HG02981 (cell line): ENCODE measurements around the gene SLC5A2.
"Not testable (repeated sequence)": the region's sequence is repeated elsewhere in the genome, so short reads cannot be mapped to it uniquely, and the experiment has no call there.

Source experiments
- ATAC-seq: cut with Tn5 transposase; IDR thresholded peaks from one replicate; pipeline ENCODE4 v1.9.1; 2021; ENCODE audit warnings: mild to moderate bottlenecking, moderate library complexity; ENCODE audit not compliant: unreplicated experiment

Gene SLC5A2

DNA sequence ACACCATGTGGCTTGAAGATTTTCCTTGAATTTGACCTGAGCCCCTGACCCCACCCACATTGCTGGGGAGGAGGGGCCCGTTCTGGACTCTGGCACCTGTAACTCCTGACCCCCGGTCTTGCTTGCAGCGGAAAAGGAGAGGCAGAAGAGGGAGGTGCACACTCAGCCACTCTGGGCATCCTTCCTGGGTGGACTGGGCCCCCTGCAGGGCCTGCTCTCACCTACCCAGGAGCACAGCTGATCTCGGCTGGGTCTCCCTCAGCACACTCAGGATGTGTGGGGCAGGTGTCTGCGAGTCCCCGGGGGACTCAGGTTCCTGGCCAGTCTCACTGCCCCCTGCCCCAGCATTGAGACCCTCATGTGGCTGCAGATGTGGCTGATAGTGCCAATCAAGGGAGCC is 40.8 kb downstream of the SLC5A2 start:
- not testable (repeated sequence) for ATAC-seq

- ATAC-seq: no peak
These were observed 42.2 kb downstream of the SLC5A2 start for GRCh38 chr16:31525113-31525512.

GRCh38 chr16:31527734-31528274 is 44.9 kb downstream of the SLC5A2 start, which contains the start of gene AHSP:
TSS of gene AHSP (plus strand) at chr16:31527900. CDS start at chr16:31528140, 240 bp downstream.
- no peak for ATAC-seq

- ATAC-seq: no peak
These were observed 45.7 kb downstream of the SLC5A2 start for GRCh38 chr16:31528523-31529107.

DNA sequence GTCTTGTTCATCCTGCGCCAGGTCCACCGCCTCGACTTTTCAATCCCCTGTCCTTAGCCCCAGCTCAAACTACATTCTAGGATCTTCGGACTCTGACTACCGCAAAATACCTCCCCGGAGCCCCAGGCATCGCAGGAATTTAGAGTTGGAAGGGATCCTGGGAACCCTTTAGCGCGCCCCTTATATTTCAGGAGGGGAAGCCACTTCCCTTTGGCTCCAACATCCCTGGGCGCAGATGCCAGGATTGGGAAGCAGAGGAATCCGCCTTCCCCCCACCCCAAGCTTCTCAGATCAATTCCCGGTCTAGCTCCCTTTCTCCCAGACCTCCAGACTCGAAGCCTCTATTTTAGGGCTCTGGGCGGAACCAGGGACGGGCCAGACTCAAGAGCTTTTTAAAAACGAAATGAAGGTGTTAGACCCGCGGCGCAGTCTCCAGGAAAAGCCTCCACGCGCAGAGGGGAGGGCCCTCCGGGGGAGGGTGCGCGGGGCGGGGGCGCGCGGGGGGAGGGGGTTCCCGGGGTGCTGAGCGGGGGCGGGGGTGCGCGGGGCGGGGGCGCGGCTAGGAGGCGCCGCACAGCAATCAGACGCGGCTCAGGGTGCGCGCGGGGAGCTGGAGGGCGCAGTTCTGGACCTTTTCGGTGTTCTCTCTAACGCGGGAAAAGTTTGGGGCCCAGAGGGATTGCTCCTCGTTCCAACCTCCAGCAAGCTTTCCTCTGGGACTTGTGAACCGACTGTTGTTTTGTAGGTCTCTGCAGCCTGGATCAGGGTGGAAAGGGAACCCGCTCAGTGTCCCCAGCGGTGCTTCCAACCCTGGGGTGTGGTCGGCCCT is 46.4 kb downstream of the SLC5A2 start:
- ATAC-seq: no peak

- no peak for ATAC-seq
These were observed 47.0 kb downstream of the SLC5A2 start for GRCh38 chr16:31529937-31530312.

DNA sequence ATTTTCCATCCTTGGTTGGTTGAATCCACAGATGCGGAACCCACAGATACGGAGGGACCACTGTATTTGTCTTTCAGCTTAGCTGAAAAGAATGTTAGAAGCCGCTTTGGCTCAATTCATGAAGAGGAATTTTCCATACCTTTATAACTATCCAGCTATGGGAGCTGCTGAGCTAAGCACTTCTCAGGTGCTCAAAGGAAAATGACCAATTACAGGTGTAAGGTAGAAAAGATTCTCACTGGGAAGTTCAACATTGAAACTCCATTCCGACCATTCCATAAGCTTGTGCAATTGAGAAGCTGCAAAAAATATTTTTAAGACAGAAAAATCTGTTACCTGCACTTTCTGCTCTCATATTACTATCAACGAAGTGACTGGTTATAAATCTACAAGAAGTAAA is 47.5 kb downstream of the SLC5A2 start:
- ATAC-seq: no peak

DNA sequence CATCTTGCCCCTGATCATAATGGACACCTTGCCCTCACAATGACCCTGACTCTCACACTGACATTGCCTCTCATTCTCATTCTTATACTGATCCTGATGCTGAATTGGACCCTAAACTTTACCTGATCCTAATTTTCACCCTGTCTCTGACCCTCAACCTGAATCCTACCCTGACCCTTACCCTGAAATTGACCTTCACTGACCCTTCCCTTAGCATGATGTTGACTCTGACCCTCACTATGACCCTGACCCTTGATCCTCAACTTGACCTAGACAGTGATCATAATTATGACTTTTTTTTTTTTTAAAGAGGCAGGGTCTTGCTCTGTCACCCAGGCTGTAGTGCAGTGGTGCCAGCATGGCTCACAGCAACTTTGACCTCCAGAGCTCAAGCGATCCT is 48.2 kb downstream of the SLC5A2 start:
- no peak for ATAC-seq

- no peak for ATAC-seq
These were observed 49.2 kb downstream of the SLC5A2 start for GRCh38 chr16:31532120-31532519.

GRCh38 chr16:31532896-31533295 is 50.0 kb downstream of the SLC5A2 start:
- no peak for ATAC-seq

- no peak for ATAC-seq
These were observed 52.8 kb downstream of the SLC5A2 start for GRCh38 chr16:31535737-31536136.

- no peak for ATAC-seq
These were observed 54.0 kb downstream of the SLC5A2 start for GRCh38 chr16:31536804-31537361.

DNA sequence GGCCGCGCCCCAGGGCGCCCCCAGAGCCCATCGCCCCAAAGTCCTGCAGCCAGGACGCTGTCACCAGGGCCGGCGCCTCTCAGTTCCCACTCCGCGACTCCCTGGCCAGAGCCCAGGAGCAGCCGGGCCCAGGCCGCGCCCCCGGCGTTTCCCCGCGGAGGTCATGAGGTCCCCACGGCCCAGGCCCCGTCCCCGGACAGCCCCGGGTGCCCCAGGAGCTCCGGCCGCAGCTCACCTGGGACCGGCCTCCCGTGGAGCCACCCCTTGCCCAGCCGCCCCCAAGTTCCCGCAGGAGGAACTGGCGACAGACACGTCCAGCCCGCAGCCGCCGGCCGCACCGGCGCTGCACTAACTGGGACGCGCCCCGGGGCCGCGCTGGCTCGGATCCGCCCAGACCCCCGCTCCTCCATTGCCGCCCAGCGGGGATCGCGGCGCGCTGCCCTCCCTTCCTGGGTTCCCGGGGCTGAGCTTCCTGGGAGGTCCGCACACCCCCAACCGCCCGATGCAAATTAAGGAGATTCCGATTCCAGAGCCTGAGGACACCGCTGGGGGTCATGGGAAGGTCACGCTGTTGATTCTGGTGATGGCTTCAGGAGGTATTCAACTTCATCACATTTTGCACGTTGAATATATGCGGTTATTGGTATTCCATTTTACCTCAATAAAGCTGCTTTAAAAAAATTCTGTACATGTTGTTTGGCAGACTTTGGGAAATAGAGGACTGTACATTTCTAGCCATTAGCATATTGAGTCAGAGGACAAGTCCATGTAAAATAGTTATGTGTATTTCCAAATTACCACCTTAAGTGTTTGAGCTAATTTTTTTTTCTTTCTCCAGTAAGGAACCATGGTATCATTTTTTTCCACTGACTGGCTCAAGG is 54.7 kb downstream of the SLC5A2 start:
- ATAC-seq: no peak

GRCh38 chr16:31538243-31538598 is 55.3 kb downstream of the SLC5A2 start:
- not testable (repeated sequence) for ATAC-seq

DNA sequence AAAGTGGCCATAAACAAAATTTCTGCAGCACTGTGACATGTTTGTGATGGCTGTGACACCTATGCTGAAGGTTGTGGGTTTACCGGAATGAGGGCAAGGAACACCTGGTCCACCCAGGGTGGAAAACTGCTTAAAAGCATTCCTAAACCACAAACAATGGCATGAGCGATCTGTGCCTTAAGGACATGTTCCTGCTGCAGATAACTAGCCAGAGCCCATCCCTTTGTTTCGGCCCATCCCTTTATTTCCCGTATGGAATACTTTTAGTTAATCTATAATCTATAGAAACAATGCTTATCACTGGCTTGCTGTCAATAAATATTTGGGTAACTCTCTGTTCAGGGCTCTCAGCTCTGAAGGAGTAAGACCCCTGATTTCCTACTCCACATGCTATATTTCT is 56.8 kb downstream of the SLC5A2 start:
- ATAC-seq: not testable (repeated sequence)
